ACC112 (cell line): ENCODE results near the gene GABBR2.
"Not testable (repeated sequence)": the region's sequence is repeated elsewhere in the genome, so short reads cannot be mapped to it uniquely, and the experiment has no call there.

Experiments
- H2AFZ ChIP-seq: fragments of 200-600 bp; sonication (generic); one replicate; pipeline ENCODE4 v1.6.0; 2017; ENCODE audit warnings: antibody characterized with exemption, low read length; ENCODE audit not compliant: unreplicated experiment
- H3K27ac ChIP-seq: fragments of 200-600 bp; sonication (generic); 2 replicates; pipeline ENCODE4 v1.5.1; 2014; ENCODE audit warnings: low read depth, mild to moderate bottlenecking, antibody characterized with exemption, low read length, moderate library complexity
- H3K27me3 ChIP-seq: fragments of 200-600 bp; sonication (generic); 2 replicates; pipeline ENCODE4 v1.6.1; 2014; ENCODE audit warnings: mild to moderate bottlenecking, antibody characterized with exemption, low read length, moderate library complexity, mixed read lengths; ENCODE audit not compliant: insufficient read depth
- H3K36me3 ChIP-seq: fragments of 200-600 bp; sonication (generic); 2 replicates; pipeline ENCODE4 v1.6.1; 2016; ENCODE audit warnings: mild to moderate bottlenecking, antibody characterized with exemption, low read length, moderate library complexity, mixed read lengths; ENCODE audit not compliant: insufficient read depth
- H3K4me1 ChIP-seq: fragments of 200-600 bp; sonication (generic); one replicate; pipeline ENCODE4 v1.6.1; 2016; ENCODE audit warnings: low read length, mixed read lengths; ENCODE audit not compliant: insufficient read depth, unreplicated experiment, control insufficient read depth
- H3K4me3 ChIP-seq: fragments of 200-600 bp; sonication (generic); 2 replicates; pipeline ENCODE4 v1.5.1; 2014; ENCODE audit warnings: mild to moderate bottlenecking, low read depth, low read length
- H3K79me2 ChIP-seq: fragments of 200-600 bp; sonication (generic); one replicate; pipeline ENCODE4 v1.6.0; 2016; ENCODE audit warnings: low read length; ENCODE audit not compliant: control insufficient read depth, unreplicated experiment, insufficient read depth

GABBR2 gene

DNA sequence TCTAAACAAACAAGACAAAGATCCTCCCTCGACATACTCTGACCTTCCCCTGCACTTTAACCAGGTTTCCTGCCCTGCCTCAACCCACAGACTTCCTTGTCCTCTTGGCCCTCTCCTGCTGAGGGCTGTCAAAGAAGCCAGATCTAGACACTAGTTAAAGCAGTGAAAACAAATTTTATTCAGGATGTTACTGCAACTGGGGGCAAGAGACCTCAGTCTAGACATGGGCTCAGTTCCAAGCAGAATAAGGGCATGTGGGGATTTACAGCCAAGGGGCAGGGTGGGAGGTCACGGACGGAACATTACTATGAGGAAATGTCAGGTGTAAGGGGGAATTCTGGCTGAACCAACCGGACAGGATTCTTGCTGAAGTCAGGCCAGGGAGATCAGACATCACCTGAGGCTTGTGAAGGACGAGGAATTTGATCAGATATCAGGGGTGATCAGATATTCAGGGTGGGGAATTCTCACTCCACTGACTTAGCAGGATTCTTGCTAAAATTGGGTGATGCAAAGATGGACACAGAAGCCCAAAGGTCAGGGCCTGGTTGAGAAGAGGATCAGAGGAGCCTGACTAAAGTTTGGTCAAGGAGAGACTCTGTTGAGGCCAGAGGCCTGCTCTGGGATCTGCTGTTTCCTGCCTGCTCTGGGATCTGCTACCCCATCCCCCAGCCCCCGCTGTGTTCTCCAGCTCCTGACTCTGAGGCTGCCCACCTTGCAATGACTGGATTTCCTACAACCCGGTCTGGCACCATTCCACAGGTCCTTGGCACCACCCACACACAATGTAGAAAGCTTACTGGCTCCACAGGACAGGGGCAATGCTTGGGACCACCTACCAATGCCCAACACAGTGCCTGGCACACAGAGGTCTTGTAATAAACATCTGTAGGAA lies 21.5 kb downstream of the GABBR2 start:
- H3K79me2 ChIP-seq: no peaks in the 10 kb centered on the region
- H3K4me3 ChIP-seq: no peak overlapping the region
- H2AFZ ChIP-seq: no peak overlapping the region
- H3K27ac ChIP-seq: no peak overlapping the region
- peaks cover 4% of the 10 kb centered on the region for H3K4me1 ChIP-seq
- no peaks in the 10 kb centered on the region for H3K36me3 ChIP-seq
- no peaks in the 10 kb centered on the region for H3K27me3 ChIP-seq

DNA sequence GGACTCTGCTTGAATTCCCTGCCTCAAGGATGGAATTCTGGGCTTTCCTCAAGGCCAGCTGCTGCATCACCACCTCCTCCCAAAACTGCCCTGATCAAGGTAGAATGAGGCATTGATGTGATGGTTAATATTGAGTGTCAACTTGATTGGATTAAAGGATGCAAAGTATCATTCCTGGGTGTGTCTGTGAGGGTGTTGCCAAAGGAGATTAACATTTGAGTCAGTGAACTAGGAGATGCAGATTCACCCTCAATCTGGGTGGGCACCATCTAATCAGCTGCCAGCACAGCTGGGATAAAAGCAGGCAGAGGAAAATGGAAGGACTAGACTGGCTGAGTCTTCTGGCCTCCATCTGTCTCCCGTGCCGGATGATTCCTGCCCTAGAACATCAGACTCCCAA lies 23.9 kb downstream of the GABBR2 start:
- H3K79me2 ChIP-seq, H3K27me3 ChIP-seq, H2AFZ ChIP-seq, H3K4me3 ChIP-seq, H3K36me3 ChIP-seq, H3K27ac ChIP-seq, H3K4me1 ChIP-seq: not testable (repeated sequence)

DNA sequence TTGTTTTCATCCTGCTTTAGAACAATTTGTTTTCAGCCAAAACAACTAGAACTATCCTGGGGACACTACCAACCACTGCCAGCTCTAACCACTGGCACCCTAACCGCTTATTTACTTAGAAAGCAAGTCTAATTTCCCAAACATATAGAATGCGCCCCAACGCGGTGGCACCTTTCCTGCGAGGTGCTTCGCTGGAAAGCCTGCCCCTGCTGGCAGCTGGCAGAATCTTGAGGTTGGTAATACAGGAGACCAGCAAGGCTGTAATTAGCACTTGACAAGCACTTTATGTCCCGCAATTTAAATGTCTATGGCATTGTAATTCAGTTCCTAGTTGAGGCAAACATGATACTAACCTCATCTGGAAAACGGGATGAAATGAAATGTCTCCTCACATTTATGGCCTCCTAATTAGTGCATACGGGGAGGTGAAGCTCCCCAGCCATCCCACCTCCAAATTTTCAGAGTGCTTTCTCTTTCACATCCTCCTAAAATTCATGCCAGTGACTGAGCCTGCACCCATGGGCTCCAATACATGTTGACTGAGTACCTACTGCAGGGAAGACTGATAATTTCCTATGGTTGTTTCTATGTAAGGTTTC lies 30.4 kb downstream of the GABBR2 start:
- no peak overlapping the region for H3K27ac ChIP-seq
- H3K79me2 ChIP-seq: no peaks in the 10 kb centered on the region
- no peak overlapping the region for H2AFZ ChIP-seq
- H3K4me3 ChIP-seq: no peak overlapping the region
- H3K4me1 ChIP-seq: no peaks in the 10 kb centered on the region
- H3K36me3 ChIP-seq: no peaks in the 10 kb centered on the region
- H3K27me3 ChIP-seq: peaks cover 9% of the 10 kb centered on the region; the same call in 1 of the 2 replicates

DNA sequence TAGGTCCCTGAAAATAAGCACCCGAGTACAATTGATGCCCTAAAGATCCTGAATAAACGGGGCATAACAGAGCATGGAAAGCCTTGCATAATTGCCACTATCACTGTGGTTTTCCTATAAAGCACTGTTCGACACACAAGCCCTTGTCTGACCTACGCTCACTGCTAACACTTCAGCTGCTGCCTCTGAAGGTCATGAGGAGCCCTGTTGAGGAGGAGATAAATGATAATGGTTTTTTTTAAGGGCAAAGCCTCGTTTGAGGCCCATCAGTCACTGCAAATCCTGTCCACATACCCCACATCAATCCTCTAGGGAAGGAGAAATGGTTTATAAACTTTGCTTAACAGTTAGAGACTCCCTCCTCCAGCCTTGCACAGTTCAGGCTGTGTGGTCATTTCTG lies 35.1 kb downstream of the GABBR2 start:
- Histone ChIP-seq H3K79me2 (no peaks in the 10 kb centered on the region), H3K4me1 (no peaks in the 10 kb centered on the region), H3K27me3 (peaks cover 7% of the 10 kb centered on the region; the same call in 1 of the 2 replicates), H3K36me3 (no peaks in the 10 kb centered on the region), H2AFZ (no peak overlapping the region), H3K4me3 (no peak overlapping the region), H3K27ac (no peak overlapping the region)

DNA sequence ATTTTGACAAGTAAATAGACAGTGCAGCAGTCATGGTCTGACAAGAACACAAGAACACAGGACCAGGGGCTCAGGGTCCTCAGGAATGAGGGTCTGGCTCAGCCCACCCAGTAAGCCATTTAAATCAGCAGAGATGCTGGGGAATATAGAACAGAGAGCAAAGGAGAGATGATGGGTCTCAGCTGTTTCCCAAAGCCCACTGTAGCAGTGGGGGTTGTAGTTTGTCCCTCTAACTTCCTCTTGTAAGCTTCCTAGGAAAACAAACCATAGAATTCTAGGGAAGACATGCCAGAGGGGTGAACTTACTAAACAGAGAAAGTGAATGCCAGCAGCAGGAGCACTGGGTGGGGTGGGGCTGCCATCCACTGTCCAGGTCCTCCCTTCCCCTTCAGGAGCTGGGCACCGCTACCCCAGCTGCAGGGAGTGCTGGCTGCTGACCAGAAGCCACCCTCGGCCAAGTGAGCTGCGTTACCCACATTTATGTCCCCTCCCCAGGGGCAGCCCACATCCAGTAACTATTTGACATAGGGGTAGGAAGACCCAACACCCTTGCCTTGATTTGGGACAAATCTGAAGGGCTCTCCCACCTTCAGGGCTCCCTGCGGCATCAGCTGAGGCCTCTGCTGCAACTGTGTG lies 41.6 kb downstream of the GABBR2 start:
- H3K36me3 ChIP-seq: no peaks in the 10 kb centered on the region
- peaks cover 3% of the 10 kb centered on the region; the same call in 1 of the 2 replicates for H3K27me3 ChIP-seq
- no peaks in the 10 kb centered on the region for H3K79me2 ChIP-seq
- H3K4me1 ChIP-seq: no peaks in the 10 kb centered on the region
- no peak overlapping the region for H3K4me3 ChIP-seq
- H3K27ac ChIP-seq: no peak overlapping the region
- no peak overlapping the region for H2AFZ ChIP-seq

DNA sequence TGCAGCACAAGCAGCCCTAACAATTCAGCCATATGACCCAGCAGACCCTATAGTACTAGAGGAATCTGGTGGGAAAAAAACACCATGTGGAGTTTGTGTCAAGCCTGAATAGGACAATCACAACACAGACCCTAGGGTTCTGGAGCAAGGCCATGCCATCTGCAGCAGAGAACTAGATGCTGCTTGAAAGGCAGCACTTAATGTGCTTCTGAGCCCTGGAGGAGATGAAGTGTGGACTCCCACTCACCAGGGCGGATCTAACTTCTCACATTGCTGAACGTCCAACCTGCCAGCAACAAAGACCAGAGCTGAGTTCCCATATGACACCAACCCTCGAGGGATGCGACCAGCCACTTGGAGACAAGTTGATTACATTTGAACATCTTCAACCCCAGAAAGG lies 43.2 kb downstream of the GABBR2 start:
- Histone ChIP-seq H3K27me3 (no peaks in the 10 kb centered on the region; the same call in 1 of the 2 replicates), H3K36me3 (no peaks in the 10 kb centered on the region), H3K79me2 (no peaks in the 10 kb centered on the region), H3K4me3 (no peak overlapping the region), H3K27ac (no peak overlapping the region), H2AFZ (no peak overlapping the region), H3K4me1 (no peaks in the 10 kb centered on the region)

DNA sequence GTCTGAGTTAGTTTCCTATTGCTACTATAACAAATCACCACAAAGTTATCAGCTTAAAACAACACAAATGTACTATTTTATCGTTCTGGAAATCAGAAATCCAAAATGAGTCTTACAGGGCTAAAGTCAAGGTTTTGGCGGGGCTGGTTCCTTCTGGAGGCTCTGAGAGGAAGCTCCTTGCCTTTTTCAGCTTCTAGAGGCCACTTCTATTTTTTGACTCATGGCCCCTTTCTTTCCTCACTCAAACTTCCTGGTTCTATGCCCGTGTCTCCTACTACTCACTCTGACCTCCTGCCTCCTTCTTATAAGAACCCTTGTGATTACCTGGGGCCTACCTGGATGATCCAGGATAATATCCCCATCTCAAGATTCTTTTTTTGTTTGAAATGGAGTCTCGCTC lies 48.2 kb downstream of the GABBR2 start:
- Histone ChIP-seq H3K27me3 (no peaks in the 10 kb centered on the region), H2AFZ (no peak overlapping the region), H3K36me3 (no peaks in the 10 kb centered on the region), H3K4me1 (peaks cover 10% of the 10 kb centered on the region), H3K4me3 (no peak overlapping the region), H3K79me2 (no peaks in the 10 kb centered on the region), H3K27ac (no peak overlapping the region; the same call in 1 of the 2 replicates)

DNA sequence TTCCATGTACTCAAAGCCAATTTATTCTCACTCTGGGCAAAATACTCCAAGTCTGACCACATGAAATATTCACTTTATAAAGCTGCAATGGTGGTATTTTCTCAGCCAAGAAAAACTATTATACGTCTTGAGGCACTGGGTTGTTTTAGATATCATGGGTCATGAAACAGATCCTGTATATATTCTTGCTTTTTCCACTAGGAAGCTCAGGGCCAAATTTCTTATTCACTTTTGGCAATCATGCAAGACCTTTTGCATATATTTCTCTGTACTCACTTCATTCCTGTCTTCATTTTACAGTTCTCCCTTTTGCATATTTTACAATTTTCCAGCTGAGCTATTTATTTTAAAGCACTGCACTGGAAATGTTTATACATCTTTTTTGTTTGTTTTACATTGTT lies 49.8 kb downstream of the GABBR2 start:
- peaks cover 10% of the 10 kb centered on the region for H3K4me1 ChIP-seq
- no peaks in the 10 kb centered on the region for H3K36me3 ChIP-seq
- H3K4me3 ChIP-seq: no peak overlapping the region
- peak overlapping the region; percentile 48; the same call in 1 of the 2 replicates for H3K27ac ChIP-seq
- no peaks in the 10 kb centered on the region for H3K79me2 ChIP-seq
- H2AFZ ChIP-seq: no peak overlapping the region
- H3K27me3 ChIP-seq: no peaks in the 10 kb centered on the region

DNA sequence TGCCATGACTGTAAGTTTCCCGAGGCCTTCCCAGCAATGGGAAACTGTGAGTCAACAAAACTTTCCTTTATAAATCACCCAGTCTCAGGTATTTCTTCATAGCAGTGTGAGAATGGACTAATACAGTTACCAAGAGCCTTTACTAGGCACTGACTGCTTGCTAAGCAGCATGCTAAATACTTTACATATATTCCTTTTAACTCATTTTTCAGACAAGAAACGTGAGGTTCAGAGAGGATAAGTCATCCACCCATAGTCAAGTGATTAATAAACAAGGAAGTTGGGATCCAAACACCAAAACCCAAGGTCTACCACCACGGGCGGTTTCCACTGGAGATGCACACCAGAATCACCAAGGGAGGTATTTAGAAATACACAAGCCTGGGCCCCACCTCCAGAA lies 50.8 kb downstream of the GABBR2 start:
- no peak overlapping the region for H3K27ac ChIP-seq
- H3K4me3 ChIP-seq: no peak overlapping the region
- H3K4me1 ChIP-seq: peaks cover 10% of the 10 kb centered on the region

DNA sequence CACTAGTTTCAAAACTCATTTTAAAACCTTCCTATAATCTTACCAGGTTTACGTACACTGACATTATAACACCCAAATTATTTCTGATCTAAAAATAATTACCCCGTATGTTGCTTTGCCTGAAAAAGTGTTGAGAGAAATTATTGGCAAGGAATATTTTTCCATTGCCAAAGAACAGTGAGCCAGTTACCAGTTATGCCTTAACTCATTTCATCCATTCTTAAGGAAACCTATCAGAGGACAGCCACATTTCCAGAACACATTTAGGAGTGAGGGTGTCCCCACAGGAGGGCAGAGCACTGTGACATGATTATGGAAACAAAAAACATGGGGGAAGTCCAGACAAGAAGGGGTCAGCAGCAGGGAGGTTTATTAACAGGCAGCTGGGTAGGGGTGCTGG lies 52.2 kb downstream of the GABBR2 start:
- H3K27ac ChIP-seq: no peak overlapping the region
- H2AFZ ChIP-seq: no peak overlapping the region
- no peaks in the 10 kb centered on the region for H3K27me3 ChIP-seq
- no peaks in the 10 kb centered on the region for H3K79me2 ChIP-seq
- peaks cover 10% of the 10 kb centered on the region for H3K4me1 ChIP-seq
- H3K36me3 ChIP-seq: no peaks in the 10 kb centered on the region
- H3K4me3 ChIP-seq: no peak overlapping the region

More for the DNA sequence above, 50.8 kb downstream of the GABBR2 start:
- H3K79me2 ChIP-seq: no peaks in the 10 kb centered on the region
- peak overlapping the region; percentile 27 for H2AFZ ChIP-seq
- H3K36me3 ChIP-seq: no peaks in the 10 kb centered on the region
- no peaks in the 10 kb centered on the region for H3K27me3 ChIP-seq
